Erythroblast (primary cell): ENCODE measurements around the gene KLF9.

ENCODE experiments used
- GATA1 ChIP-seq: IDR thresholded peaks from 2 replicates; pipeline ENCODE4 v1.6.1; 2011; ENCODE audit warnings: low read depth, mild to moderate bottlenecking, control low read depth, low read length, moderate library complexity
- POLR2A ChIP-seq: IDR thresholded peaks from 2 replicates; pipeline ENCODE4 v1.6.1; 2011; ENCODE audit warnings: mild to moderate bottlenecking, low read length

DNA sequence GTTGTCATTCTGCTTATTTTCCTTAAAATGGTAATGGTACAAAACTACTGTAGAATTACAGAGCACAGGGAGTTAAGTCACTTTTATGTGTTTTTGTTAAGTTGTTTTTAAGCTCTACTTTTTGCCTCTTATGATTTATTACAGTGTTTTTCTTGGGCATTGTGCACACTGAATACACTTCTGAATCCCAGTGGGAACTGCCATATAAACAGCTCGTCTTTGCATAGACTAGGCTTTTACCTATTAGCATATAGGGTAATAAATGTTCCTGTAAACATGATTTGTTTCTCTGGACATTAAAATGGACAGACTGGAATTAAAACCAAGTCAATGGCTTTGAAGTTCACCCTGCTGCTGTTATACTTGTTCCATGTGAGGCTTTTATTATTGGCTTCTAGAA is 12.2 kb downstream of the KLF9 start:
- no peak for TF ChIP-seq POLR2A
- no peak for TF ChIP-seq GATA1
